K562 (cell line): ENCODE data around the gene ENOX2. TPM values are rescaled to one million over a fixed set of nuclear protein-coding genes. Genes with fewer than 3 reads are reported as not detected.

Experiments
- ATAC-seq: fragments of 200-7000 bp; cut with Tn5 transposase; 3 replicates; pipeline ENCODE4 v1.9.1; 2020; ENCODE audit warnings: moderate library complexity
- BruUV-seq: library from RNA; stranded (reverse); fragments of 400-500 nt; replicated peaks from 2 replicates; lab custom pipeline; 2021; lab: Mats Ljungman, UMichigan
- CTCF ChIA-PET: fragments of 300-600 bp; formaldehyde crosslinking; extraction: SDS; loops from one replicate; lab custom pipeline; 2021; ENCODE audit warnings: low intra/inter-chr PET ratio; lab: Yijun Ruan, JAX
- POLR2A ChIA-PET: fragments of 300-600, 350-650 bp; sonication (Branson Sonifier 250); formaldehyde crosslinking; extraction: SDS; loops from one replicate; lab custom pipeline; 2021; ENCODE audit warnings: antibody characterized with exemption, inconsistent platforms; lab: Yijun Ruan, JAX
- DNase-seq, 4 experiments: peaks; one replicate each; pipeline versions ENCODE4 v3.0.0 to v3.0.0-alpha.2; 2011 to 2018; ENCODE audit warnings: low spot score in 3 of 4, mixed read lengths in 3 of 4; ENCODE audit errors: extremely low read depth in 1 of 4
- FAIRE-seq: peaks from 2 replicates; lab custom pipeline; 2011; peaks lifted over from hg19 to GRCh38; lab: Jason Lieb, UNC
- H2AFZ ChIP-seq: 2 replicates; pipeline ENCODE4 v1.6.0; 2011; ENCODE audit warnings: low read depth, low read length, control low read depth, inconsistent platforms
- H3K27ac ChIP-seq: fragments of 200-600 bp; 3 replicates; pipeline ENCODE4 v1.8.0; 2011; ENCODE audit warnings: low read depth, mild to moderate bottlenecking, control low read depth, inconsistent platforms, low read length, moderate library complexity, mixed read lengths; ENCODE audit errors: extremely low read depth
- H3K27me3 ChIP-seq, 2 experiments: fragments of 300-600 bp in 1 of 2; 2 replicates in 1 of 2; 3 replicates in 1 of 2; pipeline versions ENCODE4 v1.6.0 to v1.8.0; 2011; ENCODE audit warnings: inconsistent platforms in 2 of 2, low read length in 2 of 2, mild to moderate bottlenecking in 1 of 2, mixed read lengths in 1 of 2, moderate library complexity in 1 of 2; ENCODE audit not compliant: control insufficient read depth in 2 of 2, insufficient read depth in 2 of 2
- H3K36me3 ChIP-seq: fragments of 300-600 bp; 3 replicates; pipeline ENCODE4 v1.8.0; 2011; ENCODE audit warnings: mild to moderate bottlenecking, low read length, inconsistent platforms; ENCODE audit not compliant: control insufficient read depth, insufficient read depth
- H3K4me1 ChIP-seq, 2 experiments: fragments of 200-600 bp in 1 of 2; replicated peaks in 1 of 2; 2 replicates in 1 of 2; 3 replicates in 1 of 2; pipeline versions ENCODE4 v1.5.1 to v1.8.0; 2011; ENCODE audit warnings: inconsistent platforms in 2 of 2, low read length in 2 of 2, mild to moderate bottlenecking in 1 of 2, mixed read lengths in 1 of 2, moderate library complexity in 1 of 2; ENCODE audit not compliant: control insufficient read depth in 2 of 2, insufficient read depth in 2 of 2
- H3K4me2 ChIP-seq: 2 replicates; pipeline ENCODE4 v1.6.1; 2011; ENCODE audit warnings: low read length, control low read depth, inconsistent platforms, mixed read lengths; ENCODE audit not compliant: insufficient read depth
- H3K4me3 ChIP-seq: fragments of 200-600 bp; sonication (generic), shearing (Covaris generic); 2 replicates; pipeline ENCODE4 v1.5.1; 2016; ENCODE audit warnings: control low read depth, inconsistent platforms
- H3K79me2 ChIP-seq: fragments of 200-600 bp; 3 replicates; pipeline ENCODE4 v1.8.0; 2011; ENCODE audit warnings: low read length, inconsistent platforms; ENCODE audit not compliant: control insufficient read depth, insufficient read depth
- H3K9ac ChIP-seq, 2 experiments: 2 replicates each; pipeline versions ENCODE4 v1.6.0 to v1.6.1; 2011; ENCODE audit warnings: low read depth in 2 of 2, low read length in 2 of 2, control low read depth in 1 of 2, inconsistent platforms in 1 of 2, mild to moderate bottlenecking in 1 of 2, mixed read lengths in 1 of 2; ENCODE audit not compliant: insufficient read depth in 1 of 2
- H3K9me1 ChIP-seq: one replicate; pipeline ENCODE4 v1.6.0; 2011; ENCODE audit warnings: inconsistent platforms, mild to moderate bottlenecking, low read length, moderate library complexity; ENCODE audit not compliant: control insufficient read depth, insufficient read depth
- H3K9me3 ChIP-seq: replicated peaks from 2 replicates; pipeline ENCODE4 v1.5.1; 2011; ENCODE audit warnings: low read depth, low read length, inconsistent platforms; ENCODE audit not compliant: control insufficient read depth, insufficient read depth
- H4K20me1 ChIP-seq: replicated peaks from 2 replicates; pipeline ENCODE4 v1.6.1; 2011; ENCODE audit warnings: low read length, inconsistent platforms, mixed read lengths; ENCODE audit not compliant: control insufficient read depth, insufficient read depth
- NFE2L1 ChIP-seq: fragments of 450-650 bp; IDR thresholded peaks from 2 replicates; pipeline ENCODE4 v1.6.1; 2016; ENCODE audit warnings: missing genetic modification characterization, low read depth, mild to moderate bottlenecking, missing compliant biosample characterization, moderate library complexity, borderline replicate concordance
- SFPQ ChIP-seq: fragments of 200-400 bp; formaldehyde crosslinking; IDR thresholded peaks from 2 replicates; pipeline ENCODE4 v1.6.1; 2017; ENCODE audit warnings: mild to moderate bottlenecking, low read depth, low read length, moderate library complexity
- SMARCA4 ChIP-seq: fragments of 450-650 bp; IDR thresholded peaks from 2 replicates; pipeline ENCODE4 v1.6.1; 2016
- ZFP91 ChIP-seq: sonication (generic); formaldehyde crosslinking; IDR thresholded peaks from 2 replicates; pipeline ENCODE4 v1.8.0; 2022; ENCODE audit warnings: mild to moderate bottlenecking, missing genetic modification reagents
- WGBS: fragments of 100-300 bp; shearing (Covaris generic); methylation state at CpG from one replicate; pipeline ENCODE4 v1.1.6; 2016; ENCODE audit warnings: low coverage, mixed read lengths; ENCODE audit not compliant: insufficient coverage; ENCODE audit errors: missing lambda C conversion rate; 5-methylcytosine and 5-hydroxymethylcytosine counted together
- in situ Hi-C: fragments of 300-500 bp; cut with MboI; formaldehyde crosslinking; loops from 4 replicates; pipeline ENCODE4 v1.15.0; 2018; ENCODE audit warnings: inconsistent platforms, mixed read lengths
- intact Hi-C: fragments of 100-400 bp; cut with micrococcal nuclease; formaldehyde crosslinking; loops from 2 replicates; pipeline ENCODE4 v1.14.2; 2022
- polyA plus RNA-seq, 8 experiments: library from polyadenylated mRNA; depleted of rRNA in 4 of 8; stranded (reverse) in 5 of 8; unstranded in 3 of 8; fragments of >200 nt; fragmentation: Nextera tagmentation in 2 of 8; fragmentation: Illumina TruSeq in 1 of 8; extraction: Ambion mirVana in 2 of 8; extraction: Trizol in 1 of 8; gene quantifications; 2 replicates each; pipeline versions ENCODE4 v1.2.1 to v1.2.3, GENCODE V29; 2011 to 2014; ENCODE audit warnings: inconsistent platforms in 1 of 8, missing spikeins in 1 of 8
- total RNA-seq, 7 experiments: library from RNA; depleted of rRNA in 6 of 7; stranded (reverse); fragments of >200 nt in 6 of 7; fragmentation: Illumina TruSeq in 2 of 7; extraction: Trizol in 2 of 7; gene quantifications; 2 replicates each; pipeline versions ENCODE4 v1.2.1 to v1.2.3, GENCODE V29; 2011 to 2021; ENCODE audit warnings: low replicate concordance in 1 of 7

The ENOX2 gene
- total and polyA plus RNA-seq, 9 of the 15 experiments (the other 6 are each of a cell fraction or from before 2014, with no cell fraction given), result 6.1 to 24.0 (median 13.8) TPM

DNA sequence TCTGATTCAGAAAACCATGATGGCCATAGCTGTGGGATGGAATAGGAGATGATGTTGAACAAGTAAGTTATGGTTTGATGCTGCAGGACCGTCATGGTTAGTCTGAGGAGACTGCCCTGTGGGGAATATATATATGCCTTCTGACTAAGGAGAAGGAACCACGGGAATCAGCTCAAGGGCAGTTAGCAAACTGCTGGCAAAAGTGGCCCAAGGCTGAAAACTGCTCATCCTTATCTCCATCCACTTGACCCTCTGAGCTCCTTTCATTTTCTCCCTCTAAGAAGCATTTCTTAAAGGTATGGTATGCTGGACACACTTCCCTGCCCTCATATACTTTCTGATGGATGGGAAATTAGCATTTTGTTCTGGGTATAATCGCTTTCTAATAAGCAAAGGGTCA lies 161.9 kb downstream of the ENOX2 start:
- DNase-seq (no peak), ATAC-seq (no peak), FAIRE-seq (no peak)
- BruUV-seq, result no TSS peak
- Histone ChIP-seq H3K27ac (no peak overlapping the region), H3K27me3 (no peaks in the 10 kb centered on the region), H3K4me2 (no peak overlapping the region), H3K79me2 (no peaks in the 10 kb centered on the region), H3K9me3 (no peaks in the 10 kb centered on the region), H3K4me1 (no peaks in the 10 kb centered on the region; a peak in 1 of 5 replicates), H3K9me1 (no peaks in the 10 kb centered on the region), H2AFZ (no peak overlapping the region), H3K9ac (no peak overlapping the region), H3K4me3 (no peak overlapping the region), H3K36me3 (no peaks in the 10 kb centered on the region), H4K20me1 (no peaks in the 10 kb centered on the region)
- in situ Hi-C loops (no loop called here), intact Hi-C loops (no loop called here)
- ChIA-PET CTCF (no interaction called here), POLR2A (interaction anchor here (0.7 kb wide), 1 partner anchor 14 kb away, joined by 3 read pairs; no protein-coding TSS in a partner anchor)
- TF ChIP-seq SFPQ, result no peak
- TF ChIP-seq SMARCA4, result no peak
- no peak for TF ChIP-seq NFE2L1 (tag)
- no peak for TF ChIP-seq ZFP91 (CRISPR knock-in tag)
- 51% methylated on average over 3 of the region's 3 CpGs for WGBS
